Measurements from ENCODE around the gene CEACAM19. TPM values are rescaled to one million over a fixed set of nuclear protein-coding genes. Genes with fewer than 3 reads are reported as not detected.

CEACAM19 gene
- polyA plus RNA-seq, 1 experiment = 8.9 TPM

- no peak for DNase-seq (ENCODE audit: low read depth)
- POLR2A ChIA-PET = interaction anchor here (1.1 kb wide), 1 partner anchor 47 kb away, joined by 6 read pairs; no protein-coding TSS in a partner anchor
- TF ChIP-seq CTCF (IDR thresholded peaks at IDR 0.05; ENCODE audit: insufficient read depth, low read depth, low read length) = no peak
- no peaks in the 10 kb centered on the region for H3K27me3 ChIP-seq (ENCODE audit: control insufficient read depth, insufficient read depth, low read length)
- H3K4me3 ChIP-seq (ENCODE audit: low read depth, low read length) = no peak overlapping the region
- H3K36me3 ChIP-seq (ENCODE audit: control insufficient read depth, insufficient read depth, low read length) = no peaks in the 10 kb centered on the region; the same call in 1 of the 2 replicates
- CTCF ChIA-PET = interaction anchor here (0.6 to 10.1 kb wide), 40 partner anchors 8 to 153 kb away, joined by 3 to 369 read pairs (median 7); partner anchors contain the start of genes BCAM, BCL3, CBLC and NECTIN2
These were observed 52.1 kb downstream of the CEACAM19 start for GRCh38 chr19:44723299-44723951.

GRCh38 chr19:44723952-44724319 is 52.7 kb downstream of the CEACAM19 start:
- H3K4me3 ChIP-seq (ENCODE audit: low read depth, low read length) = no peak overlapping the region
- POLR2A ChIA-PET = interaction anchor here (1.1 kb wide), 1 partner anchor 47 kb away, joined by 6 read pairs; no protein-coding TSS in a partner anchor
- CTCF ChIA-PET = interaction anchor here (0.6 to 10.1 kb wide), 42 partner anchors 9 to 153 kb away, joined by 3 to 369 read pairs (median 6); partner anchors contain the start of genes BCAM, BCL3, CBLC and NECTIN2
- H3K27me3 ChIP-seq (ENCODE audit: control insufficient read depth, insufficient read depth, low read length) = no peaks in the 10 kb centered on the region
- peak; percentile 98 for TF ChIP-seq CTCF (IDR thresholded peaks at IDR 0.05; ENCODE audit: insufficient read depth, low read depth, low read length)
- H3K36me3 ChIP-seq (ENCODE audit: control insufficient read depth, insufficient read depth, low read length) = no peaks in the 10 kb centered on the region; the same call in 1 of the 2 replicates
- no peak for DNase-seq (ENCODE audit: low read depth)

- no peak for TF ChIP-seq CTCF (IDR thresholded peaks at IDR 0.05; ENCODE audit: insufficient read depth, low read depth, low read length)
- POLR2A ChIA-PET = no interaction called here
These were observed 54.0 kb downstream of the CEACAM19 start for GRCh38 chr19:44725251-44725650.

GRCh38 chr19:44725684-44726083 is 54.4 kb downstream of the CEACAM19 start:
- Histone ChIP-seq H3K4me3 (ENCODE audit: low read depth, low read length) (no peak overlapping the region), H3K36me3 (ENCODE audit: control insufficient read depth, insufficient read depth, low read length) (no peaks in the 10 kb centered on the region)
- POLR2A ChIA-PET = no interaction called here

More at GRCh38 chr19:44725251-44725650, 54.0 kb downstream of the CEACAM19 start:
- CTCF ChIA-PET = interaction anchor here (0.7 to 10.1 kb wide), 15 partner anchors 8 to 154 kb away, joined by 3 to 369 read pairs (median 13); partner anchors contain the start of genes BCL3, CBLC and NECTIN2
- no peak overlapping the region for H3K4me3 ChIP-seq (ENCODE audit: low read depth, low read length)
- DNase-seq (ENCODE audit: low read depth) = no peak
- H3K36me3 ChIP-seq (ENCODE audit: control insufficient read depth, insufficient read depth, low read length) = no peaks in the 10 kb centered on the region
- no peaks in the 10 kb centered on the region for H3K27me3 ChIP-seq (ENCODE audit: control insufficient read depth, insufficient read depth, low read length)

More at GRCh38 chr19:44725684-44726083, 54.4 kb downstream of the CEACAM19 start:
- no peaks in the 10 kb centered on the region for H3K27me3 ChIP-seq (ENCODE audit: control insufficient read depth, insufficient read depth, low read length)
- TF ChIP-seq CTCF (IDR thresholded peaks at IDR 0.05; ENCODE audit: insufficient read depth, low read depth, low read length) = no peak
- CTCF ChIA-PET = interaction anchor here (0.7 to 10.1 kb wide), 13 partner anchors 7 to 155 kb away, joined by 3 to 369 read pairs (median 12); partner anchors contain the start of genes BCAM, BCL3, CBLC and NECTIN2
- DNase-seq (ENCODE audit: low read depth) = no peak
